Fibroblast of lung (primary cell): ENCODE results near the gene TRERF1.

Source experiments
- EZH2 ChIP-seq: IDR thresholded peaks from 2 replicates; pipeline ENCODE4 v1.5.1; 2012; ENCODE audit warnings: low read length, control low read depth, mild to moderate bottlenecking; ENCODE audit errors: missing control alignments
- TF ChIP-seq, protein P1 (sequence below), 2 donors: IDR thresholded peaks in 1 of 2; conservative IDR thresholded peaks in 1 of 2; 1 replicate in 1 of 2; 2 replicates in 1 of 2; pipeline ENCODE4 v1.5.1; 2011 to 2012; ENCODE audit warnings: low read length in 2 of 2, control low read depth in 1 of 2, inconsistent platforms in 1 of 2, low read depth in 1 of 2, mild to moderate bottlenecking in 1 of 2

DNA sequence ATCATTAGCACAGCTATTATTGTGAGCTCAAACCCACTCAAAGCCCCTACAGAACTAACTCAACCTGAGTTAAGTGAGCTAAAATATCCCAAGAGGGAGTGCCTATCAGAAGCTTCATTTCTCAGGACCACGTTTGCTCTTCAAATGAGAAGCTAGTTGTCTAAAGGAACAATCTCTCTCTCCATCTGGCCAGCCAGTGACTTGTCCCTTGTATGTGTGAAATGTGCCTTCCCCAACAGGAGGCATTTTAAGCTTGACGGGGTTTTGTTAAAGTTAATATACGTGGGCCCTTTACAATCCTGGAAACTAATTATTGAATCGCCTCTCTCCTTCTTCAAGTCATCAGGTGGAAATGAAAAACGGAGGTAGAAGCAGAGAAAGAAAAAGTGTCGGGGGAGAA, 62.0 kb downstream of the TRERF1 start:
- TF ChIP-seq, protein P1, sequence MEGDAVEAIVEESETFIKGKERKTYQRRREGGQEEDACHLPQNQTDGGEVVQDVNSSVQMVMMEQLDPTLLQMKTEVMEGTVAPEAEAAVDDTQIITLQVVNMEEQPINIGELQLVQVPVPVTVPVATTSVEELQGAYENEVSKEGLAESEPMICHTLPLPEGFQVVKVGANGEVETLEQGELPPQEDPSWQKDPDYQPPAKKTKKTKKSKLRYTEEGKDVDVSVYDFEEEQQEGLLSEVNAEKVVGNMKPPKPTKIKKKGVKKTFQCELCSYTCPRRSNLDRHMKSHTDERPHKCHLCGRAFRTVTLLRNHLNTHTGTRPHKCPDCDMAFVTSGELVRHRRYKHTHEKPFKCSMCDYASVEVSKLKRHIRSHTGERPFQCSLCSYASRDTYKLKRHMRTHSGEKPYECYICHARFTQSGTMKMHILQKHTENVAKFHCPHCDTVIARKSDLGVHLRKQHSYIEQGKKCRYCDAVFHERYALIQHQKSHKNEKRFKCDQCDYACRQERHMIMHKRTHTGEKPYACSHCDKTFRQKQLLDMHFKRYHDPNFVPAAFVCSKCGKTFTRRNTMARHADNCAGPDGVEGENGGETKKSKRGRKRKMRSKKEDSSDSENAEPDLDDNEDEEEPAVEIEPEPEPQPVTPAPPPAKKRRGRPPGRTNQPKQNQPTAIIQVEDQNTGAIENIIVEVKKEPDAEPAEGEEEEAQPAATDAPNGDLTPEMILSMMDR (conservative IDR thresholded peaks at IDR 0.05 in 1 of 2, IDR thresholded peaks at IDR 0.05 in 1 of 2; ENCODE audit: low read depth in 1 of 2, low read length in 2 of 2) = no peak
- no peak for TF ChIP-seq EZH2
